GM12878 (cell line): ENCODE results near the gene CHN2. TPM values are rescaled to one million over a fixed set of nuclear protein-coding genes. Genes with fewer than 3 reads are reported as not detected.

ENCODE experiments used
- ATAC-seq: fragments of 200-7000 bp; cut with Tn5 transposase; 3 replicates; pipeline ENCODE4 v1.9.1; 2020; ENCODE audit warnings: mild to moderate bottlenecking, moderate library complexity
- Bru-seq: library from RNA; stranded (reverse); fragments of 400-500 nt; gene quantifications from one replicate; lab custom pipeline; 2021; lab: Mats Ljungman, UMichigan
- BruChase-seq, 2 experiments: library from RNA; stranded (reverse); fragments of 400-500 nt; gene quantifications; one replicate each; lab custom pipeline; 2021; lab: Mats Ljungman, UMichigan
- BruUV-seq: library from RNA; stranded (reverse); fragments of 400-500 nt; replicated peaks from 2 replicates; lab custom pipeline; 2021; lab: Mats Ljungman, UMichigan
- CTCF ChIA-PET: fragments of 300-600 bp; sonication (Branson Sonifier 250); formaldehyde crosslinking; extraction: SDS; loops from one replicate; lab custom pipeline; 2021; ENCODE audit warnings: inconsistent platforms; lab: Yijun Ruan, JAX
- POLR2A ChIA-PET: fragments of 350-600 bp; formaldehyde crosslinking; extraction: SDS; loops from one replicate; lab custom pipeline; 2021; ENCODE audit warnings: inconsistent platforms; lab: Charles Lee
- RAD21 ChIA-PET: fragments of 300-600 bp; sonication (Branson Sonifier 250); formaldehyde crosslinking; loops from one replicate; lab custom pipeline; 2023; ENCODE audit warnings: antibody characterized with exemption; ENCODE audit not compliant: unreplicated experiment; lab: Charles Lee
- SMC1A ChIA-PET: fragments of 300-600 bp; sonication (Branson Sonifier 250); formaldehyde crosslinking; loops from one replicate; lab custom pipeline; 2023; ENCODE audit not compliant: unreplicated experiment, uncharacterized antibody; lab: Charles Lee
- DNase-seq: peaks from one replicate; pipeline ENCODE4 v3.0.0-alpha.2; 2011; ENCODE audit warnings: low read depth, low spot score
- FAIRE-seq: peaks from 3 replicates; lab custom pipeline; 2011; peaks lifted over from hg19 to GRCh38; lab: Jason Lieb, UNC
- H2AFZ ChIP-seq: 2 replicates; pipeline ENCODE4 v1.6.0; 2011; ENCODE audit warnings: low read depth, low read length, control low read depth; ENCODE audit not compliant: control insufficient read depth
- H3K27ac ChIP-seq: 2 replicates; pipeline ENCODE4 v1.5.1; 2011; ENCODE audit warnings: control low read depth; ENCODE audit not compliant: control insufficient read depth, insufficient read depth
- H3K27me3 ChIP-seq, 2 experiments: replicated peaks in 1 of 2; 2 replicates each; pipeline versions ENCODE4 v1.6.0 to v1.6.1; 2011; ENCODE audit warnings: low read length in 1 of 2; ENCODE audit not compliant: control insufficient read depth in 2 of 2, insufficient read depth in 2 of 2
- H3K36me3 ChIP-seq, 2 experiments: 2 replicates each; pipeline ENCODE4 v1.5.1; 2011; ENCODE audit warnings: low read length in 1 of 2; ENCODE audit not compliant: control insufficient read depth in 2 of 2, insufficient read depth in 2 of 2
- H3K4me1 ChIP-seq: 2 replicates; pipeline ENCODE4 v1.6.1; 2011; ENCODE audit warnings: mild to moderate bottlenecking, low read length, moderate library complexity, mixed read lengths; ENCODE audit not compliant: control insufficient read depth, insufficient read depth
- H3K4me2 ChIP-seq: 2 replicates; pipeline ENCODE4 v1.6.0; 2011; ENCODE audit warnings: control low read depth; ENCODE audit not compliant: control insufficient read depth, insufficient read depth
- H3K4me3 ChIP-seq: fragments of 200-600 bp; sonication (generic); 2 replicates; pipeline ENCODE4 v1.5.1; 2016
- H3K79me2 ChIP-seq: 2 replicates; pipeline ENCODE4 v1.6.0; 2011; ENCODE audit warnings: low read length; ENCODE audit not compliant: control insufficient read depth, insufficient read depth
- H3K9ac ChIP-seq: 2 replicates; pipeline ENCODE4 v1.8.0; 2011; ENCODE audit warnings: low read length, control low read depth, mixed read lengths; ENCODE audit not compliant: control insufficient read depth, insufficient read depth
- H3K9me3 ChIP-seq: replicated peaks from 3 replicates; pipeline ENCODE4 v1.5.1; 2011; ENCODE audit warnings: mild to moderate bottlenecking, low read length; ENCODE audit not compliant: control insufficient read depth, insufficient read depth
- H4K20me1 ChIP-seq: 2 replicates; pipeline ENCODE4 v1.6.0; 2011; ENCODE audit not compliant: control insufficient read depth, insufficient read depth
- ATF7 ChIP-seq: fragments of 450-650 bp; IDR thresholded peaks from 2 replicates; pipeline ENCODE4 v1.6.1; 2016; ENCODE audit warnings: low read depth, mild to moderate bottlenecking
- CEBPB ChIP-seq, 2 experiments: fragments of 150-350 bp in 1 of 2; IDR thresholded peaks; 2 replicates each; pipeline ENCODE4 v1.6.1; 2012 to 2014; ENCODE audit warnings: low read depth in 2 of 2, low read length in 2 of 2, borderline replicate concordance in 1 of 2, inconsistent platforms in 1 of 2
- EZH2 ChIP-seq: IDR thresholded peaks from 2 replicates; pipeline ENCODE4 v1.6.1; 2012; ENCODE audit warnings: low read depth, mild to moderate bottlenecking, control low read depth, inconsistent platforms, low read length, borderline replicate concordance; ENCODE audit not compliant: control insufficient read depth
- KAT2A ChIP-seq: conservative IDR thresholded peaks from 2 replicates; pipeline ENCODE4 v1.6.1; 2011; ENCODE audit warnings: low read depth, low read length; ENCODE audit not compliant: control insufficient read depth
- LARP7 ChIP-seq: fragments of 450-650 bp; IDR thresholded peaks from 2 replicates; pipeline ENCODE4 v1.6.1; 2017; ENCODE audit warnings: mild to moderate bottlenecking
- MEF2B ChIP-seq: fragments of 450-650 bp; IDR thresholded peaks from 2 replicates; pipeline ENCODE4 v1.6.1; 2018; ENCODE audit warnings: mild to moderate bottlenecking, moderate library complexity; ENCODE audit not compliant: partially characterized antibody, poor library complexity, severe bottlenecking
- NFXL1 ChIP-seq: fragments of 450-650 bp; IDR thresholded peaks from 2 replicates; pipeline ENCODE4 v1.6.1; 2017; ENCODE audit warnings: antibody characterized with exemption, mild to moderate bottlenecking, borderline replicate concordance
- NRF1 ChIP-seq: conservative IDR thresholded peaks from 2 replicates; pipeline ENCODE4 v1.6.1; 2011; ENCODE audit warnings: mild to moderate bottlenecking, low read depth, low read length, improper control_type of control experiment
- RB1 ChIP-seq: fragments of 450-650 bp; formaldehyde crosslinking; IDR thresholded peaks from 2 replicates; pipeline ENCODE4 v1.6.1; 2017; ENCODE audit warnings: mild to moderate bottlenecking, borderline replicate concordance
- WGBS: methylation state at CpG from one replicate; pipeline ENCODE4 v1.1.6; 2016; ENCODE audit warnings: low lambda C conversion rate; ENCODE audit not compliant: insufficient replicate concordance, insufficient coverage; ENCODE audit errors: missing lambda C conversion rate; 5-methylcytosine and 5-hydroxymethylcytosine counted together
- in situ Hi-C: fragments of 300-500 bp; cut with MboI; formaldehyde crosslinking; loops from 9 replicates; pipeline ENCODE4 v1.14.3; 2018; ENCODE audit warnings: mixed read lengths
- intact Hi-C: fragments of 100-400 bp; cut with micrococcal nuclease; formaldehyde crosslinking; loops from one replicate; pipeline ENCODE4 v1.14.2; 2022; ENCODE audit not compliant: unreplicated experiment
- long read RNA-seq, 2 experiments: library from polyadenylated mRNA; unstranded; transcript quantifications; one replicate each; pipeline ENCODE4 v2.0.0, GENCODE V29; 2019 to 2020
- polyA minus RNA-seq, 3 experiments: library from RNA; depleted of rRNA, polyadenylated mRNA; stranded (reverse); fragments of >200 nt; gene quantifications; 2 replicates each; pipeline ENCODE4 v1.2.3, GENCODE V29; 2011
- polyA plus RNA-seq, 11 experiments: library from polyadenylated mRNA; depleted of rRNA in 4 of 11; unstranded in 6 of 11; stranded (reverse) in 5 of 11; fragments of >200 nt; fragmentation: Nextera tagmentation in 4 of 11; fragmentation: Illumina TruSeq in 1 of 11; extraction: Ambion mirVana in 4 of 11; extraction: Trizol in 1 of 11; gene quantifications; 1 replicate in 1 of 11; 2 replicates in 10 of 11; pipeline versions ENCODE4 v1.2.1 to v1.2.3, GENCODE V29; 2011 to 2016; ENCODE audit warnings: inconsistent platforms in 2 of 11, missing spikeins in 2 of 11, low read depth in 1 of 11
- total RNA-seq, 4 experiments: library from RNA; depleted of rRNA in 3 of 4; stranded (reverse); fragments of >200 nt in 3 of 4; fragmentation: Illumina TruSeq in 1 of 4; extraction: Trizol in 1 of 4; gene quantifications; 2 replicates each; pipeline versions ENCODE4 v1.2.1 to v1.2.3, GENCODE V29; 2013 to 2021
- TF ChIP-seq, protein P1 (sequence below): fragments of 150-350 bp; IDR thresholded peaks from 2 replicates; pipeline ENCODE4 v1.6.1; 2014; ENCODE audit warnings: mild to moderate bottlenecking, low read depth, low read length
- TF ChIP-seq, protein P2 (sequence below): IDR thresholded peaks from 2 replicates; pipeline ENCODE4 v1.6.1; 2011; ENCODE audit warnings: low read depth, mild to moderate bottlenecking, low read length, moderate library complexity, borderline replicate concordance; ENCODE audit errors: extremely low read depth
- TF ChIP-seq, protein P3 (sequence below): fragments of 450-650 bp; IDR thresholded peaks from 2 replicates; pipeline ENCODE4 v1.6.1; 2018; ENCODE audit warnings: mild to moderate bottlenecking, low read depth, moderate library complexity; ENCODE audit not compliant: partially characterized antibody

CHN2 gene
- not detected in 2 replicates for total RNA-seq (2013; cell fraction: nucleolus; rRNA removed)
- 0.17 and 0.33 TPM in 2 replicates for total RNA-seq (2014; rRNA removed)
- total RNA-seq (2014; rRNA removed; fragmentation: Illumina TruSeq; extraction: Trizol) = 0.58 and 0.60 TPM in 2 replicates
- 0.27 and 0.33 TPM in 2 replicates for total RNA-seq (2021)
- polyA plus RNA-seq (2011; ENCODE audit: low read depth) = not detected
- 3.8 and 4.2 TPM in 2 replicates for polyA plus RNA-seq (2011; rRNA removed)
- polyA plus RNA-seq (2011; cell fraction: cytosol; rRNA removed) = 1.0 and 1.8 TPM in 2 replicates
- 1.6 and 1.9 TPM in 2 replicates for polyA plus RNA-seq (2011; cell fraction: nucleus; rRNA removed)
- polyA plus RNA-seq (2012) = not detected in 2 replicates
- 0.24 and 0.93 TPM in 2 replicates for polyA plus RNA-seq (2014; fragmentation: Illumina TruSeq; extraction: Trizol)
- under 1 TPM in 1 of 2 experiments, not detected in 1; 0.11 TPM for polyA plus RNA-seq (2014; fragmentation: Nextera tagmentation; extraction: Ambion mirVana)
- 0.30 and 0.85 TPM in 2 replicates for polyA plus RNA-seq (2014; rRNA removed)
- under 1 TPM in 1 of 2 experiments, not detected in 1; 0.42 TPM for polyA plus RNA-seq (2016; fragmentation: Nextera tagmentation; extraction: Ambion mirVana)
- polyA minus RNA-seq (2011; rRNA and poly(A)+ RNA removed) = 4.4 and 5.4 TPM in 2 replicates
- polyA minus RNA-seq (2011; cell fraction: cytosol; rRNA and poly(A)+ RNA removed) = 0.67 and 1.5 TPM in 2 replicates
- 1.6 and 2.9 TPM in 2 replicates for polyA minus RNA-seq (2011; cell fraction: nucleus; rRNA and poly(A)+ RNA removed)
- percentile 36 among the genes with signal in this experiment for Bru-seq, nascent RNA
- percentile 22 among the genes with signal in this experiment for BruChase-seq, experiment 1, labeled RNA remaining after a 6-hour chase
- BruChase-seq, experiment 2, labeled RNA remaining after a 2-hour chase = not detected
- long read RNA-seq, experiment 1, partial matches to known transcripts = 1 of 4 reads
- long read RNA-seq, experiment 1, other reads (novel, unspliced or antisense) = 0 of 4 reads
- long read RNA-seq, experiment 2, partial matches to known transcripts = 2 of 6 reads
- long read RNA-seq, experiment 2, other reads (novel, unspliced or antisense) = 4 of 6 reads

DNA sequence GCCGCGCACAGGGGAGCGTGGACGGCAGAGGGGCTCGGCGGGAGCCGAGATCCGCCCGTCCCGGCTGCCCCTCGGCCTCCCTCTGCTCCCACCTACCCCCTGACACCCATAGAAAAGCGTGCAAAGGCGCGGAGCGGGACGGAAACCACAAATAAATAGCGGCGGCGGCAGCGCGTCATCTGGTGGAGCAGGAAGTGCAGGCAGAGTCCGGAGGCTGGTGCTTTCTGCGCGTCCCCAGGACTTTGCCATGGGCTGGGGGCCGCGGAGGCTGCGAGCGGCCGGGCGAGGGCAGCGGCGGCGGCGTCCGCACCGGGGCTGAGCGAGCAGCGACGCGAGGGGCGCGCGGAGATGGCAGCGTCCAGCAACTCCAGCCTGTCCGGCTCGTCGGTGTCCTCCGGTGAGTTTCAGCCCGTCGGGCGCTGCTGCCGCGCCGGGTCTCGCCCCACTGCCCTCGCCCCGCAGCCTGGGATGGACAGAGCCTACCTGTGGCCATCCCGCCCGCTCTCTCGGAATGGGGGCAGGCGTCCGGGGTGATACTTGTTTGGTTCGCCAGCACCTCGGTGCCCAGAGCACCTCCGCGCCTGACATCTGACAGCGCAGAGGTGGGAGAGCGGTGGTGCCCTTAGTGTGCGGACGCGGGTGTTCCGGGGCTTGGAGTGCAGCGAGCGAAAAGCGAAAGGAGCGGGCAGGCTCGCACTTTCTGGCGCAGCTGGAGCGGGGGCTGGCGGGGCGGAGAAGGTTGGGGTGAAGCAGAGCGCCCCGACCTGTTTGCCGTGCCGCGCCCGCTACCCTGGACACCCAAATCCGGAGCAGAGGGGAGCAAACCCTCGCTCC lies at the start of gene CHN2:
TSS of gene CHN2 (plus strand) at position 182 of the 834 bp plus-strand sequence.
- DNase-seq (no peak), FAIRE-seq (no peak), ATAC-seq (peak; percentile 73)
- Histone ChIP-seq H2AFZ (no peak within 1 kb of the TSS), H3K4me2 (peak within 1 kb of the TSS; percentile 44; the same call in 1 of the 2 replicates), H3K27ac (no peak within 1 kb of the TSS), H4K20me1 (no peaks in the 10 kb centered on the region), H3K9me3 (no peaks in the 10 kb centered on the region), H3K4me1 (no peaks in the 10 kb centered on the region), H3K4me3 (0 out of 2 replicates have a peak within 1 kb of the TSS, but pooled peaks have one; percentile 34), H3K79me2 (no peaks in the 10 kb centered on the region), H3K36me3 (no peaks in the 10 kb centered on the region), H3K9ac (no peak within 1 kb of the TSS; the same call in 1 of the 2 replicates), H3K27me3 (peaks cover 3 to 17% of the 10 kb centered on the region in 2 experiments)
- no TSS peak for BruUV-seq
- POLR2A ChIA-PET = no interaction called here
- in situ Hi-C loops = loop anchor here (5.0 kb wide), 1 partner anchor 212 kb away; no protein-coding TSS in a partner anchor
- no peak for TF ChIP-seq RB1
- TF ChIP-seq, protein P1, sequence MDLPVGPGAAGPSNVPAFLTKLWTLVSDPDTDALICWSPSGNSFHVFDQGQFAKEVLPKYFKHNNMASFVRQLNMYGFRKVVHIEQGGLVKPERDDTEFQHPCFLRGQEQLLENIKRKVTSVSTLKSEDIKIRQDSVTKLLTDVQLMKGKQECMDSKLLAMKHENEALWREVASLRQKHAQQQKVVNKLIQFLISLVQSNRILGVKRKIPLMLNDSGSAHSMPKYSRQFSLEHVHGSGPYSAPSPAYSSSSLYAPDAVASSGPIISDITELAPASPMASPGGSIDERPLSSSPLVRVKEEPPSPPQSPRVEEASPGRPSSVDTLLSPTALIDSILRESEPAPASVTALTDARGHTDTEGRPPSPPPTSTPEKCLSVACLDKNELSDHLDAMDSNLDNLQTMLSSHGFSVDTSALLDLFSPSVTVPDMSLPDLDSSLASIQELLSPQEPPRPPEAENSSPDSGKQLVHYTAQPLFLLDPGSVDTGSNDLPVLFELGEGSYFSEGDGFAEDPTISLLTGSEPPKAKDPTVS = no peak
- TF ChIP-seq NRF1 = no peak
- no peak for TF ChIP-seq LARP7
- TF ChIP-seq KAT2A = no peak
- TF ChIP-seq, protein P2, sequence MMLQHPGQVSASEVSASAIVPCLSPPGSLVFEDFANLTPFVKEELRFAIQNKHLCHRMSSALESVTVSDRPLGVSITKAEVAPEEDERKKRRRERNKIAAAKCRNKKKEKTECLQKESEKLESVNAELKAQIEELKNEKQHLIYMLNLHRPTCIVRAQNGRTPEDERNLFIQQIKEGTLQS = no peak
- no peak for TF ChIP-seq EZH2
- no peak for TF ChIP-seq CEBPB (IDR thresholded peaks at IDR 0.05; ENCODE audit: borderline replicate concordance in 1 of 2, low read depth in 2 of 2, low read length in 2 of 2)
- TF ChIP-seq, protein P3, sequence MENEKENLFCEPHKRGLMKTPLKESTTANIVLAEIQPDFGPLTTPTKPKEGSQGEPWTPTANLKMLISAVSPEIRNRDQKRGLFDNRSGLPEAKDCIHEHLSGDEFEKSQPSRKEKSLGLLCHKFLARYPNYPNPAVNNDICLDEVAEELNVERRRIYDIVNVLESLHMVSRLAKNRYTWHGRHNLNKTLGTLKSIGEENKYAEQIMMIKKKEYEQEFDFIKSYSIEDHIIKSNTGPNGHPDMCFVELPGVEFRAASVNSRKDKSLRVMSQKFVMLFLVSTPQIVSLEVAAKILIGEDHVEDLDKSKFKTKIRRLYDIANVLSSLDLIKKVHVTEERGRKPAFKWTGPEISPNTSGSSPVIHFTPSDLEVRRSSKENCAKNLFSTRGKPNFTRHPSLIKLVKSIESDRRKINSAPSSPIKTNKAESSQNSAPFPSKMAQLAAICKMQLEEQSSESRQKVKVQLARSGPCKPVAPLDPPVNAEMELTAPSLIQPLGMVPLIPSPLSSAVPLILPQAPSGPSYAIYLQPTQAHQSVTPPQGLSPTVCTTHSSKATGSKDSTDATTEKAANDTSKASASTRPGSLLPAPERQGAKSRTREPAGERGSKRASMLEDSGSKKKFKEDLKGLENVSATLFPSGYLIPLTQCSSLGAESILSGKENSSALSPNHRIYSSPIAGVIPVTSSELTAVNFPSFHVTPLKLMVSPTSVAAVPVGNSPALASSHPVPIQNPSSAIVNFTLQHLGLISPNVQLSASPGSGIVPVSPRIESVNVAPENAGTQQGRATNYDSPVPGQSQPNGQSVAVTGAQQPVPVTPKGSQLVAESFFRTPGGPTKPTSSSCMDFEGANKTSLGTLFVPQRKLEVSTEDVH = no peak
- TF ChIP-seq ATF7 = no peak
- no peak for TF ChIP-seq NFXL1
- TF ChIP-seq MEF2B = no peak
- SMC1A ChIA-PET = no interaction called here
- CTCF ChIA-PET = interaction anchor here (1.6 kb wide), 1 partner anchor 44 kb away, joined by 3 read pairs; no protein-coding TSS in a partner anchor
- 2% methylated on average over 63 of the region's 89 CpGs for WGBS
- RAD21 ChIA-PET = no interaction called here
- intact Hi-C loops = loop anchor here (5.0 kb wide), 1 partner anchor 92 kb away; no protein-coding TSS in a partner anchor
